Activated naive CD8-positive, alpha-beta T cell (primary cell): Measurements from ENCODE around the gene STRADA.

Source experiments
- H3K27ac Mint-ChIP-seq: one replicate; pipeline ENCODE4 v1.8.0; 2021; ENCODE audit warnings: mixed read lengths
- H3K27me3 Mint-ChIP-seq: one replicate; pipeline ENCODE4 v1.8.0; 2021; ENCODE audit warnings: mixed read lengths
- H3K36me3 Mint-ChIP-seq: one replicate; pipeline ENCODE4 v1.8.0; 2021; ENCODE audit warnings: mixed read lengths
- H3K4me1 Mint-ChIP-seq: one replicate; pipeline ENCODE4 v1.8.0; 2021; ENCODE audit warnings: low read depth, mixed read lengths
- H3K4me3 Mint-ChIP-seq: one replicate; pipeline ENCODE4 v1.8.0; 2021; ENCODE audit warnings: mild to moderate bottlenecking, mixed read lengths
- H3K9me3 Mint-ChIP-seq: one replicate; pipeline ENCODE4 v1.8.0; 2021; ENCODE audit warnings: low read depth, mixed read lengths

STRADA gene

DNA sequence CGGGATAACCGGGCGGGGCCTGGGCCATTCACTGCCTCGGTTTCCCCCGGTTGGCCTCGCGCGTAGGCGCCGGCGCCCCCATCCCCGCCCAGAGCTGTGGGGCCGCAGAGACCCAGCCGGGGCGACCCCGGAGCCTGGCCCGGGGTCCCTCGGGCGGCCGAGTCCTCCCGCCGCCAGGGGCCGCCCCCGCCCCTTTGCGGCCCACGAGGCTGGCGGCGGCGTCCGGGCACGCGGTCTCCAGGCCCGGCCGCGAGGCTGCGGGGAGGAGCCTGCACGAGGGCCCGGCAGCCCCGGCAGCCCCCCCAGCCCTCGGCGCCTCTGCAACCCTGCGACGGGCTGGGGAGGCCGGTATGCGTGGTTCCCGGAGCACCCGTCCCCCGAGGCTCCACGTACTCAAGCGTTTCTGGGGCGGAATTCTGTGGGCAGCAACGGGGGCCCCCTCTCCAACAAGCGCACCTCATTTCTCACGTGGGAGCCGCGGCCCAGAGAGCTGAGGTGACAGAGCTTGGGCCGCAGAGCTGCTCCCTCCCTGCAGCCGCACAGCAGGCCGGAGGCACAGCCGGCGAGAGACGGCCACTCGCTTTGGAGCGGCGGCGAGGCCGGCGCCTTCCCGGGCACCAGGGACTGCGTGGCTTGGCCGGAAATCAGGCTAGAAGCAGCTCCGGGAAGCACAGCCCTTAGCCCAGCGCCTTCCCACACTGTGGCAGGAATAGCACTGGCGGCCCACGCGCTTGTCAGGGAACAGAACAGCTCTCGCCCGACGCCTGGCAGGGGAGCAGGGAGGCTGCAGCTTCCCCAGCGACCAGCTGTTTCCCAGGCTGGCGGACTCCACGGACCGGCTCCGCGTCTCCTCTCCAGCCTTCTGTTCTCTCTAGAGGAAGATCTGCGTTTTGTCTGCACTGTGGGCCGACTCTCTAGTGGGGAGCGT is 40.8 kb downstream of the STRADA start:
- Mint-ChIP-seq H3K27ac (peak overlapping the region; percentile 96), H3K4me3 (peak overlapping the region; percentile 92), H3K4me1 (peaks cover 65% of the 10 kb centered on the region), H3K9me3 (no peaks in the 10 kb centered on the region), H3K36me3 (peaks cover 3% of the 10 kb centered on the region), H3K27me3 (no peaks in the 10 kb centered on the region)

DNA sequence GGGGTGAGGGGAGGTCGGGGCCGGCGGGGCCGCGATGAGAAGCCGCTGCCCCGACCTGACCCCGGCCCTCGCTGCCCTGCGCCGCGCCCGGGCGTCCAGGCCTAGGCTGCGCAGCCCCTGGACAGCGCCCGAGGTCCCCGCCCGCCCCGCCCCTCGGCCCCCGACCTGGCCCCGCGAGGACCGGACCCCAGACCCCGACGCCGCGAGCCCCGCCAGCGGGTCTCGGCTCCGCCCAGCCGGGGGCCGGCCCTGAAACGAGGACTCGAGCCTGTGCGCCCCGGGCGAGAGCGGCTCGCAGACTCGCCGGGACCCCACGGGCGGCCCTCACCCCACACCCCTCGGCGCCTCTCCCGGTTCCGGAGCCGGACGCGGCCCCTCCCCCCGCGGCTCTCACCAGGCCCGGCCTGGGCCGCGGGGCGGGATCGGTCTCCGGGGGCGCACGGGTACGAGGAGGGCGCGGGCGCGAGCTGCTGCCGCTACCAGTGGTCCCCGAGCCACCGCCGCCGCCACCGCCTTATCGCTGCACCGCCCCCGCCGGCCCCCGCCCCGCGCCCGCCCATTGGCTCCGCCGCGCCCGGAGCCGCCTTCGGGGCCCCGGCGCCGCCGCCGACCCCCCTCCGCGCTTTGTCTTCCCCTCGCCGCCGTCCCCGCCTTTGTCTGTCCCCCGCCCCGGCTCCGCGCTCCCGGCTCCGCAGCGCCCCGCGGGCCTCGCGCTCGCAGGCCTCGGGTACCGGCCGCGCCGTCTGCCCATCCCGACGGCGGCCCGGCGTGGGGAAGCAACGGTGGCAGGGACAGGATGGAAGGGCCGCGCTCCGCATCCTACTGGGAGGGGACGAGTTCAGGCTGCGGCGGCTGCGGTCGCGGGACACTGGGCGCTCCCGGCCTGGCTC is 41.7 kb downstream of the STRADA start, which contains the start of gene LIMD2:
Gene LIMD2, minus strand, starts transcription at position 488 of the 890 bp plus-strand sequence. CDS start 827 bp downstream, outside the sequence.
- peak within 1 kb of the TSS; percentile 96 for H3K27ac Mint-ChIP-seq
- H3K9me3 Mint-ChIP-seq = no peaks in the 10 kb centered on the region
- peak within 1 kb of the TSS; percentile 92 for H3K4me3 Mint-ChIP-seq
- peaks cover 3% of the 10 kb centered on the region for H3K36me3 Mint-ChIP-seq
- H3K27me3 Mint-ChIP-seq = no peaks in the 10 kb centered on the region
- peaks cover 66% of the 10 kb centered on the region for H3K4me1 Mint-ChIP-seq

- H3K4me1 Mint-ChIP-seq = peaks cover 67% of the 10 kb centered on the region
- peaks cover 3% of the 10 kb centered on the region for H3K36me3 Mint-ChIP-seq
- H3K9me3 Mint-ChIP-seq = no peaks in the 10 kb centered on the region
- H3K4me3 Mint-ChIP-seq = peak overlapping the region; percentile 90
- peak overlapping the region; percentile 64 for H3K27ac Mint-ChIP-seq
- no peaks in the 10 kb centered on the region for H3K27me3 Mint-ChIP-seq
Observed at GRCh38 chr17:63698886-63699637, 42.5 kb downstream of the STRADA start.

DNA sequence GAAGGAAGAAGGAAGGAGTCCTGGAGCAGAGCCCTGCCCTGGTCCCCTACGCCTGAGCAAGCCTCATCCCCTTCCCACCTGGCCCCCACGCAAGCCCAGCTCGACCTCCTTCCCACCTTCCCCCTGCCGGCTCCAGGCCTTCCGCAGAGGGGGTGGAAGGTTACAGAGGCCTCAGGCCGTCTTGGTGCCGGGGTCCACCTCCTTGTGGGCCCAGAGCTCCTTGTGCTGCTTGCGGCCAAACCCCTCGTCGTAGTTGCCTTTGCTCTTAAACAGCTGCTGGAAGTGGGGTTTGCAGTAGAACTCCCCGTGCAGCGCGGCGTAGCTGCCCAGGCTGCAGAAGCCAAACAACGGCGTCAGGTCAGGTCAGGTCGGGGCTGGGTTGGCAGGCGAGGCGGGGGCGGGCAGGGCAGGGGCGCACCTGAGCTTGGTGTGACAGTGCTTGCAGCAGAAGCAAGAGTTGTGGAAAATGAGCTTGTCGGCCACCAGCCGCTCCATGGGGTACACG is 43.2 kb downstream of the STRADA start:
- H3K27me3 Mint-ChIP-seq = no peaks in the 10 kb centered on the region

GRCh38 chr17:63697341-63698286 is 44.0 kb downstream of the STRADA start:
- Mint-ChIP-seq H3K27ac (peak overlapping the region; percentile 93), H3K27me3 (no peaks in the 10 kb centered on the region), H3K4me1 (peaks cover 66% of the 10 kb centered on the region), H3K9me3 (no peaks in the 10 kb centered on the region), H3K36me3 (no peaks in the 10 kb centered on the region), H3K4me3 (peak overlapping the region; percentile 90)

More for the DNA sequence above, 43.2 kb downstream of the STRADA start:
- Mint-ChIP-seq H3K36me3 (peaks cover under 1% of the 10 kb centered on the region), H3K4me3 (peak overlapping the region; percentile 90), H3K4me1 (peaks cover 67% of the 10 kb centered on the region), H3K27ac (peak overlapping the region; percentile 93), H3K9me3 (no peaks in the 10 kb centered on the region)

- Mint-ChIP-seq H3K4me3 (peak overlapping the region; percentile 90), H3K4me1 (peaks cover 65% of the 10 kb centered on the region), H3K27me3 (no peaks in the 10 kb centered on the region), H3K36me3 (no peaks in the 10 kb centered on the region), H3K9me3 (no peaks in the 10 kb centered on the region), H3K27ac (peak overlapping the region; percentile 93)
Observed at GRCh38 chr17:63696381-63696961, 45.1 kb downstream of the STRADA start.

GRCh38 chr17:63695889-63696288 is 45.7 kb downstream of the STRADA start:
- no peaks in the 10 kb centered on the region for H3K27me3 Mint-ChIP-seq
- peak overlapping the region; percentile 90 for H3K4me3 Mint-ChIP-seq
- H3K4me1 Mint-ChIP-seq = peaks cover 60% of the 10 kb centered on the region
- H3K36me3 Mint-ChIP-seq = no peaks in the 10 kb centered on the region
- peak overlapping the region; percentile 94 for H3K27ac Mint-ChIP-seq
- no peaks in the 10 kb centered on the region for H3K9me3 Mint-ChIP-seq

- no peaks in the 10 kb centered on the region for H3K36me3 Mint-ChIP-seq
- no peaks in the 10 kb centered on the region for H3K27me3 Mint-ChIP-seq
- H3K27ac Mint-ChIP-seq = peak overlapping the region; percentile 94
- no peaks in the 10 kb centered on the region for H3K9me3 Mint-ChIP-seq
- peaks cover 60% of the 10 kb centered on the region for H3K4me1 Mint-ChIP-seq
- H3K4me3 Mint-ChIP-seq = peak overlapping the region; percentile 62
Observed at GRCh38 chr17:63694950-63695773, 46.4 kb downstream of the STRADA start.

GRCh38 chr17:63694229-63694949 is 47.2 kb downstream of the STRADA start:
- Mint-ChIP-seq H3K9me3 (no peaks in the 10 kb centered on the region), H3K36me3 (no peaks in the 10 kb centered on the region), H3K4me1 (peaks cover 60% of the 10 kb centered on the region), H3K27ac (peak overlapping the region; percentile 94), H3K27me3 (no peaks in the 10 kb centered on the region), H3K4me3 (no peak overlapping the region)

DNA sequence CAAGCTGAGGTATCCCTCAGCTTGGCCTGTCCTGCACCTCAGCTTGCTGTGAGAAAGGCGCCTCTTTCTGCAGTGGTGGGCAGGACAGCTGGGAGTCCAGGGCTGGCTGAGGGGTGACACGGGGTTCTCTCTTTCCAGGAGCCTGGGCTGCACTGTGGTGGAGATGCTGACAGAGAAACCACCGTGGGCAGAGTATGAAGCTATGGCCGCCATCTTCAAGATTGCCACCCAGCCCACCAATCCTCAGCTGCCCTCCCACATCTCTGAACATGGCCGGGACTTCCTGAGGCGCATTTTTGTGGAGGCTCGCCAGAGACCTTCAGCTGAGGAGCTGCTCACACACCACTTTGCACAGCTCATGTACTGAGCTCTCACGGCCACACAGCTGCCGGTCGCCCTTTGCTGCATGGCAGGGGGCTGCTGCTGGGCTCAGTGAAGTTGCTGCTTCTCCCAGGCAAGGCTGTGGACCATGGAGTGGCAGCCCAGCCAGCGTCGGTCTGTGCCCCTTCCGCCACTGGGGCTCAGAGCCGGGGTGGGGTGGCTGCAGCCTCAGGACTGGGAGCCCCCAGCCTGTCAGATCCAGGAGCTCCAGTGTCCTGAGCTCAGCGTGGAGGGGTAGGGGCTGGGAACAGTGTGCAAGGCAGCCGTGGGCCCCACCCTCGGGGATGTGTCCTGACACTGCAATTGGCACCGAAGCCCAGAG is 48.0 kb downstream of the STRADA start:
- no peaks in the 10 kb centered on the region for H3K27me3 Mint-ChIP-seq
- H3K9me3 Mint-ChIP-seq = no peaks in the 10 kb centered on the region
- no peak overlapping the region for H3K4me3 Mint-ChIP-seq
- H3K4me1 Mint-ChIP-seq = peaks cover 60% of the 10 kb centered on the region
- H3K36me3 Mint-ChIP-seq = no peaks in the 10 kb centered on the region
- peak overlapping the region; percentile 94 for H3K27ac Mint-ChIP-seq

DNA sequence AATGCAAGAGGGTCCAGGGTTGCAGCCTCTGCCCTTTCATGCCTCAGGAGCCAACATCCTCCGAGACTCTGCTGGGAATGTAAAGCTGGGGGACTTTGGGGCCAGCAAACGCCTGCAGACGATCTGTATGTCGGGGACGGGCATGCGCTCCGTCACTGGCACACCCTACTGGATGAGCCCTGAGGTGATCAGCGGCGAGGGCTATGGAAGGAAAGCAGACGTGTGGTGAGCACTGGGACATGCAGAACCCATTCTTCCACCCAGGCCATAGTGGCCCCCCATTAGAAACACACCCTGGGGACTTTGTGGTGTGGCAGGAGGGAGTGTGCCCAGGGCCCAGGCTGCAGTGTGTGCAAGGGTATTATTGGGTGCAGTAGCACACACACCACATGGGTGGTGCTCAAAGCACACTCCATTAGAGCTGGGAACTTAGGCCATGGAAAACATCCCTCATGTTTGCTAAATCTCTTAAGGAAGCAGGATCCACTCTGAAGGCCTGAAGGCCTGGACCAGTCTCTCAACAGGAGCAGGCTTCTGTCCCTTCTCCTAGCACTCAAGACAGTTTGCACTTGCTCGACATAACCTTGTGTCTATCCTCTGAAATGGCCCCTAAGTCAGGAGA is 49.3 kb downstream of the STRADA start:
- no peak overlapping the region for H3K4me3 Mint-ChIP-seq
- no peaks in the 10 kb centered on the region for H3K9me3 Mint-ChIP-seq
- H3K4me1 Mint-ChIP-seq = peaks cover 53% of the 10 kb centered on the region
- H3K27ac Mint-ChIP-seq = peak overlapping the region; percentile 80
- H3K27me3 Mint-ChIP-seq = no peaks in the 10 kb centered on the region
- no peaks in the 10 kb centered on the region for H3K36me3 Mint-ChIP-seq
